Cortex of kidney (tissue), 1 donor: Measurements from ENCODE around the gene NEK7.
"Not testable (repeated sequence)": the region's sequence is repeated elsewhere in the genome, so short reads cannot be mapped to it uniquely, and the experiment has no call there.

Source experiments
- DNase-seq: peaks from one replicate; lab custom pipeline; 2025; lab: John Stamatoyannopoulos, UW

NEK7 gene

GRCh38 chr1:198171667-198172540 lies 15.1 kb downstream of the NEK7 start:
- DNase-seq, result no peak

DNA sequence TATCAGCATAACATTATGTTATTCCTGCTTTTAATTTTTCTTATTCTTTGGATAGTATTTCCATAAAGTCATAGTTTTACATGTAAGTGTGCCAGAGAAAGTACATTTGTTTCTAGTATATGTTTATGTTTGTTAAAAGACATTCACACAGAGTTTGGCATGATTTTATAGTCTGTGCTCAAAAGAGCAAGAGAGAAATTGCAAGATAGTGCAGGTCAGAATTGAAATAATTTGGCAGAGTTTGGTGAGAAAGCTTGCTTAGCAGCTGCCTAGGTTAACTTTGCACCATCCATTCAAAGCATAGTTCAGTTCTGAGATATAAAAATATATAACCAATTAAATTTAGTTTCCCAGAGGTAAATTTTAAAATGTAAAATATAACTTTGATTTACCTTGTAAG lies 17.0 kb downstream of the NEK7 start:
- no peak for DNase-seq

DNA sequence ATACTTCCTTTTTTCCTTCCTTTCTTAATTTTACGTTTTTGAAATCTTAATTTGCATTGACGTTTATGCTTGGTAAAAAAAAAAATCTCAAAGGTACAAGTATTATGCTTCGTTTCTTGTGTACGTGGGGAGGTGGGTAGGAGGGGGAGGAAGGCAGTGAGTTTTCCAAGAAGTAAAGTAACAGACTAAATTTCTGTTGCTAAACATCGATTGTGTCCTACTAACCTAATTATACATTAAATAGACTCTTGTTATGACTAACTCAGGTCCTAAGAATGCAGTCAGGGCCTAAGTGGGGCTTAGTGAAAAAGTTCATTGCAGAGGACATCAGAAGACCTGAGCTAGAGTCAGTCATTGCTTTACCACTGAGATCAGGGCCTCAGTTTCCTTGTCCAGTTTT lies 17.5 kb downstream of the NEK7 start:
- no peak for DNase-seq

DNA sequence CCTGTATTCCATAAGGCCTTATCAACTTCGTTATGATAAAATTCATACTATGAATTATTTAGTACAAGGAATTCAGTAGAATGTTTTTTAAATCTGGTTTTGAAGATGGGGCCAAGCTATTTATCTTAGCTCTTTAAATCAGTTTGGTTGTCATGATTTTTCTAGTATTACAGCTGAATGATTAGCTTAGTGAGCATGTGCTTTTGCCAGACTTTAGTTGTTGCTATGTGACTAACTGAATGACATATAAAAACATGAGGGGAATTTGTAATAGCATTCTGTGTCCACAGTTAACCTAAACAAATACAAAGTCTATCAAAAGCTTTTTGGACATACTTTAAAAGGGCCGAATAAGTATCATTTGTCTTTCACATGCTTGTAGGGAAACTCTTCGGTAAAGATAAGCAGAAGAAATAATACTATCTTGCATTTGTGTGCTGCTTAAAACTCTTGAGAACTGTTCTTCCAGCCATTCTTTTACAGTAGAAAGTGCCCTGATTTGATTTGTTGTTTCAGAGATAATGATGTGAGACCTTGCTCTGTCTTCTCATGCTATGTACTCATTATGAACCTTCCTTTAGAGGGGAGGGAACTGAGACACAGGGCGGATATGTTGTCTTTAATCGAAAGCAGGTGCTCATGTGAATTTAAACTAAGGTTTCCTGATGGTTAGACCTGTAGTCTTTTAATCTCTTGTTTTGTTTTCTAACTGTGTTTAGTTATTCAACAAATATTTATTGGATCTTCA lies 18.8 kb downstream of the NEK7 start:
- DNase-seq, result no peak

DNA sequence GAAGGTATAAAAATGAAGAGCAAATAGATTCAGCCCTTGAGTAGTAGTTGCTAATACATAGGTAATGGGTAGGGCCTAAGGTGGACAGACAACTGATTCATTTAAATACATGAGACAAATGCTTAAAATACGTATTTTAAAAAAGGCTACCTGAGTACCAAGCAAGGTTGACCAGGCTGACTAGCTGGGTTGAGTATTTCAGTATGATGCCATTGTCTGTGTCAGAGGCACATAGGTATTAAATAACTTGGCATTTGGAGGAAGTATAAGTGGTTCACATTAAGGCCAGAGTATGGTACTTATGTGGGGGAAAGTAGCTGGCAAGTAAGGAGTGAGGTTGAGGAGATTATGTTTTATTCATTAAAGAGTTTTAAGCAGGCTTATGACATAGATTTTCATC lies 19.4 kb downstream of the NEK7 start:
- DNase-seq, result no peak

- DNase-seq, result no peak
Observed at GRCh38 chr1:198177546-198177945, 20.7 kb downstream of the NEK7 start.

DNA sequence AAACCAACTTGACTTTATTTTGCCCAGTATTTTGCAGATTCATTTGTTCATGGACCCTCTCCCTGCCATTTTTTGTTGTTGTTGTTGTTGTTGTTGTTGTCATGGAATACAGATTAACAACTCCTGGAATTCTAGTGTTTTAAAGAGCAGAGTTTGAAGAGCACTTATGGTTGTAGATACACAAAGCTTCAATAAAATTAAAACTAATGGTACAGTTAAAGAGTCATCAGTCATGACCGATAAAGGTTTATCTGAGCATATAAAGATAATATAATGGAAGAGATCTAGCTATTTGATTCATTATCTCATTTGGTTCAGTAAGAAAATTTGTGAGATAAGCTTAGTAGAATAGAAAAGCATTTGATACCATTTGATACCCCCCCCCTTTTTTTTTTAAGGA lies 21.8 kb downstream of the NEK7 start:
- DNase-seq, result no peak

GRCh38 chr1:198179556-198179981 lies 22.8 kb downstream of the NEK7 start:
- no peak for DNase-seq

- DNase-seq, result no peak
Observed at GRCh38 chr1:198183605-198184004, 26.8 kb downstream of the NEK7 start.

GRCh38 chr1:198184516-198184915 lies 27.7 kb downstream of the NEK7 start:
- no peak for DNase-seq

GRCh38 chr1:198185146-198185545 lies 28.3 kb downstream of the NEK7 start:
- no peak for DNase-seq

DNA sequence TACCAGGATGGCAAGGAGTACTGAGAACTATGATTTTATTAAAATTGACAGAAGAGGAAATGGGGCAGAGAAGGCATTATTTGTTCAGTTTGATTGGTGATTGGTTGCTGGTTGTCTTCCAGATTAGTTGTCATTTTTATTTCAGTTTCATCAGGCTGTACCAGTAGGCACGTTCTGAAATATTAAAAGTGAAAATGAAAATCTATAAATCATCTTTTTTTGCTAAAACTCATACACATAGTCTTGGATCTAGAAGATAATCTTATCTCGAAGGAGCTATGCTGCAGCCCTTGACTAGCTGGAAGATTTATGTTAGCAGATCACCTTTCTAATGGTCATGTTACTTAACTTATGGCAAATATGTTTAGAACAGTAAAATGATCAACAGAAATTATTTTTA lies 29.0 kb downstream of the NEK7 start:
- no peak for DNase-seq

DNA sequence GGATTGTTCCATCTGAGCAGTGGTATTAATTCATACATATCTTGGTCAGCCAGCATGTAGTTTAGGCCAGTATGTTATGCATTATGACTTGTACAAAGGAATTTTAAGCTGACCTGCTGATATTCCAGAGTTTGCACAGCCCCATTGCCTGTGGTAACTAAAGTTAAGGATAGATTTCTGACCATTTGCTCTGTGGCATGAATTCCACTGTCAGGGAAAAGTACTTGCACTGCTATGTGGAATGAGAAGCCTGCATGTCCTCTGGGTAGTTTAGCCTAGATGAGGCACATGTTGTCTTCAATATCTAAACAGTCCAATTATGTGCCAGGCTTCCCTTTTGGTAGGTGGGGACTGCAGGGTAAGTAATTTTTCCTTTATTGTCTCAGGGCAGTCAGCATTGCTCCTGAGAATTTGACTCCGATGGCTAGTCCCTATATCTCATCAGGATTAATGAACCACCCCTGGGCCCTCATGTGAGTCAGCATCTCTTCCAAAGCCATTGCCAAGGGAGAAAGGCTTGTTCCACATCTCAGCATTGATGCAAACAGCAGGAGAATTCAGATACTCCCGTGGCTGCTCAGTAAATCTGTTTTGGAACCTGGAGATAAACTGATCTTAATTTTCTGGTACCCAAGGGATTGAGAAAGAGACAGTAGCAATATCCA lies 30.2 kb downstream of the NEK7 start:
- no peak for DNase-seq

DNA sequence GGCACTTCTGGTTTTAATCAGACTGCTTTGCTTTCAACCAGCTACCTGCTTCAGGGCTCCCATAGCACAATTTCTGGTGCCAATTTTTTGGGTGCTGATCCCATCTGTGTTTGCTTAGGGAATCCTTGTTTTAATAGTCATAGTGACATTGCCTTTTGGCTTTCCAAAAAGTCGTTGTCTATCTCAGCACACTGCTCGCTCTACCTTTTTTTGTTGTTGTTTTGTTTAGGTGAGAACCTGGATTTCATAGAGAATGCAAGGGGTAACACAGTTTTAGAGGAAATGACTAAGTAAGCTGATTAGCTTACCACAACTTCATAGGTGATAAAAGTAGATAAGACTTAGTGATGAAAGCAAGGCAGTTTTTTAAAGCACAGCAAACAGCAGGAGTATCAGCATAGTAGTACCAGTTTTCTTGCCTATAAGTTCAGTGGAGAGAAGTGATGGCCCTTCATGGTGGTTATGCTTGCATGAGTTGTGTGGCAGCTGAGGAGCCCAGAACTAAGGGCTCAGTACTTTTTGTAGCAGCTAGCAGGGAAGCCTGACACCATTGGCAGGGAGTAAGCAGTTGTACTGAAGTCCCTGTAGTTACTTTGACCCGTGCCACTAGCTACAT lies 31.3 kb downstream of the NEK7 start:
- no peak for DNase-seq

GRCh38 chr1:198191117-198191516 lies 34.3 kb downstream of the NEK7 start:
- DNase-seq, result no peak

DNA sequence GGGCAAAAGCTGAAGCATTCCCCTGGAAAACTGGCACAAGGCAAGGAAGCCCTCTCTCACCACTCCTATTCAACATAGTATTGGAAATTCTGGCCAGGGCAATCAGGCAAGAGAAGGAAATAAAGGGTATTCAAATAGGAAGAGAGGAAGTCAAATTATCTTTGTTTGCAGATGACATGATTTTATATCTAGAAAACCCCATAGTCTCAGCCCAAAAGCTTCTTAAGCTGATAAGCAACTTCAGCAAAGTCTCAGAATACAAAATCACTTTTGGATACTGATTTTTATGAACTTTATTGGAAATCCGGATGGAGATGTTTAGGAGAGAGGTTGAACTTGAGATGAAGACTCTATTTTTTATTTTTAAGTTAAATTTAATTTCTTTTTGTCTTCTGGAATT lies 37.1 kb downstream of the NEK7 start:
- DNase-seq, result not testable (repeated sequence)

GRCh38 chr1:198196630-198197029 lies 39.8 kb downstream of the NEK7 start:
- no peak for DNase-seq

DNA sequence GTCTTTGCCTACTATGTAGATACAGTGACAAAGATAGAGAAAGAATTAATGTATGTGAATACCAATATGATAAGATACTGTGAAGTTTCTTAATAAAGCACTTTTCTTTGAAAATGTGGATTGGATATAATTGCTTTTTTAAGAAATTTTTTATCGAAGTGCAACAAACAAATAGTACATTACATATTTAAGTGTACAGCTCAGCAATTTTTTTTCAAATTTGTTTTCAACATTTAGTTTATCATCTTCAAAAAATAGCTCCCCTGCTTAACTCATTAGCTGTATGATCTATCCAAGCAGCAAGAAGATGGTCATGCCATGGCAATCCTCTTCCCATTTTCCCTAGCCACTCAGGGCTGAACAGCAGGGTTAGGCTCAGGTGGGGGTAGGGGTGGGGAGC lies 40.5 kb downstream of the NEK7 start:
- DNase-seq, result no peak

DNA sequence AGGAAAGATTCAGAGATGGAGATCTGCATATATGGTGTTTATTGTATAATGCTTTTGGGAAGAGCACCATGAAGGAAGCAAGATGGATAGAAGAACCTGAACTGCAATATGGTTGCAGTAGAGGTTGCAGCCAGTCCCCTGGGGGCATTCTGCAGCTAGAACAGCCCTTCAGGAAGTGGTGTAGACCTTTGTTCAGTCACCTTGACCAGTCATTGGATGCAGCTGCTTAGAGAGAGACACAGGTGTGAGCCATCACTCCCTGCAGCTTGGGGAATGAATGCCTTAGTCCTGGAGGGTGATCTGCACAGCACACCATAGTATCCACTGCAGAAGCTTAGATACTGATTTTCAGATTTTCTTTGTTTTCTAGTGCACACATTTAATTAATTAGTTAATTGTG lies 42.3 kb downstream of the NEK7 start:
- DNase-seq, result no peak

DNA sequence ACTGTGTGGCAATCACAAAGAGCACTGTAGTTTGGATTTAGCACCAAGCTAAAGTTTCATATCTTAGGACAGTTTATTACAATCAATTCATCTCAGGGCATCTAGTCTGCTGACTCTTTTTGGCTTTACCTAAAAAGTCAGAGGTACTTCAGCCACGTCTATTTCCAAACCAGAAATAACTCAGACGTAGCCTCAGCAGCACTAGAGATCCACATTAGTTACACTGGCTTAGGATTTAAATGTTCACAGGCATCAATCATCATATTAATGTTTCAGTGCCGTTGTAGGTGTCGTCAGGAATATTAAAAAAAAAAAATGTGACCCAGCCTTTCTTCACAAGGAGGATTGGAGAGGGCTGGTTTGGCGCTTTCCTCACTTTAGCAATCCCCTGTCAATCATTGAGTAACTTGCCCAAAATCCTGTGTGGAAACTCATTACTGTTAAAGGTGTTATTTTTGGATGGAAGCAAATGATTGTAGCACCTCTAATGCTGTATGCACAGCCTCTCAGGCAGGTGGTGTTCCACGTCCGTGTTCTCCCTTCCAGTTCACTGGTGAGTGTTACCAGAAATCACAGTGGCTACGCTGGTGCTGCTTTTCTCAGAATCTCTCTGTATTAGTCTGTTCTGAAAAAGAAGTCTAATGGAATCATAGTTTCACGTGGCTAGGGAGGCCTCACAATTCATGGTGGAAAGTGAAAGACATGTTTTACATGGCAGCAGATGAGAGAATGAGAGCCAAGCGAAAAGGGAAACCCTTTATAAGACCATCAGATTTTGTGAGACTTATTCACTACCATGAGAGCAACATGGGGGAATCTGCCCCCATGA lies 45.4 kb downstream of the NEK7 start:
- DNase-seq, result no peak

DNA sequence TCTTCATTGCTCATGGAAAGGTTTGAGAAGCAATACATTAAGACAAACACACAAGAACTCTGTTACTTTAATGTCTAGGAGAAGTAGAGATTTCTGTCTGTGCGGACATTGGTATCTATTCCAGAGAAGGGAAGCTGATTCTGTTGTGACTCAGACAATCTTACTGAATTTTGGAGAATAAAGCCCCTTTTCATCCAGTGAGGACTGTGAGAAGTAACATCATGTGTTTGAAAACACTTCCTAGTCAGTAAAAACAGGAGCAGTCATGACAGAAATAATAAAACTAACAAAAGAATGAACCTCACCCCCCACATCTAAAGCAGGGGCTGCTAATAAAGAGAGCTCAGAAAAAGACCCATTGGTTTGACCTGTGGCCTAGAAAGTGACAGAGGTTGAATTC lies 46.6 kb downstream of the NEK7 start:
- DNase-seq, result no peak
